ENCODE results near the gene MARK4.

Gene MARK4

DNA sequence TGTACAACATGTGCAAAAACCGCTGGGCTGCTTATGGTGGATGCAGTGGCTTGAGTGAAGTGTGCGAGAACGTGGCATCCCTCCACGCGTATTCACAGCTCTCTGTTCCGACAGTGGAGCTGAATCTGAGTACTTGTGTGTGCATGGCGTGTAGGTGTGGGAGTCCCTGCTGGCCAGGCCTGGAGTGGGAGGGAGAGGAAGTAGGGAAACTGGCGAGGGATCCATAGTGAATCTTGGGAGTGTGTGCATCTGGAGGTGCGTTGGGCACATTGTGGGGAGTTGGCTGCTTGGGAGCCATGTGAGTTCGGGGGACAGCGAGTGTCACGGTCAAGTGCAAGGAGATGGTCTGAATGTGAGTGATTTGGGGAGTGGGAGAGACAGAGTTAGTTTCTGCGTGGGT is 91.8 kb downstream of the MARK4 start:
- DNase-seq = no peak

DNA sequence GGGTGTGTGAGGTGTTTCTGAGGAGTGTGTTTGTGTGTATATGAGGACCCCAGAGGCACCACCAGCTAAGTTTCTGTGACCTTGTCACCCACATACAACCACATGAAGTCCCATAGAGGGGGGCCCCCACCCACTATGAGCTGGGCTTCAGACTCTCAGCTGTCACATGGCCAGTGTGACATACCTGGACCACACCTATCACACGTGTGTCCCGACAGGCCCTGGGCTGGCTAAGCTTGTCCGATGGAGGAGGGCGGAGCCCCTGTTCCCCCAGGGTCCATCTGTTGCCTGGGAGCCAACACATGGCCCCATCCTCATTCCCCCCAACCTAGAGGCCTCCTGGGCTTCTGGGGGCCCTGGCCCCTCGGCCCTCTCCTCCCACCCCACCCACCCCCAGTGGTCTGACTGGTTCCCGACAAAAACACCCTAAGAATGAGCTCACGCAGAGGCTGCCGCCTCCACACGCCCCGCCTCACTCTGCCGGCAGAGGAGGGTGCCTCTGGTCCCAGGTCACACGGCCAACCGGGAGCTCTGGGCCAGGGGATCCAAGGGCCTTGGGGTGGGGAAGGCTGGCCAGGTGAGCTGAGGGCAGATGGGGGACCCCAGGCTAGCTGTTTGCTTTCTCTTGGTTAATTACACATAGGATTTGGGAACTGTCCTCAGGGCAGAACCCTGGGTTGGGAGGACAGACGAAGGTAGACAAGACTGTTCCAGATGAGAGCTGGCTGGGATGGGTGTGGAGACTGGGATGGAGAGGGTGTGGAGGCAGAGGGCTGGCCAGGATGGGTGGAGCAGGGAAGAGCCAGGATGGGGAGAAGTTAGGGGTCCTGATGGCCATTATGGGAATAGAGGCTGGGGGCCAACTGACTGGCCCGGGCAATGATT is 93.8 kb downstream of the MARK4 start:
- DNase-seq = no peak

DNA sequence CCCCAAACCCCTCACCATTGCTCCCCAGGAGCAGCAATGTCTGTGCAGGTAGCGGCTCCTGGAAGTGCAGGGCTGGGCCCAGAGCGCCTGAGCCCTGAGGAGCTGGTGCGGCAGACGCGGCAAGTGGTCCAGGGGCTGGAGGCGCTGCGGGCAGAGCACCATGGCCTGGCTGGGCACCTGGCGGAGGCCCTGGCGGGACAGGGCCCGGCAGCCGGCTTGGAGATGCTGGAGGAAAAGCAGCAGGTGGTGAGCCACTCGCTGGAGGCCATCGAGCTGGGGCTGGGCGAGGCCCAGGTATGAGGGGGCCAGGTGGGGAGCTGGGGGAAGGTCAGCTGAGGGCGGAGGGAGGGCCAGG is 94.4 kb downstream of the MARK4 start:
- no peak for DNase-seq

DNA sequence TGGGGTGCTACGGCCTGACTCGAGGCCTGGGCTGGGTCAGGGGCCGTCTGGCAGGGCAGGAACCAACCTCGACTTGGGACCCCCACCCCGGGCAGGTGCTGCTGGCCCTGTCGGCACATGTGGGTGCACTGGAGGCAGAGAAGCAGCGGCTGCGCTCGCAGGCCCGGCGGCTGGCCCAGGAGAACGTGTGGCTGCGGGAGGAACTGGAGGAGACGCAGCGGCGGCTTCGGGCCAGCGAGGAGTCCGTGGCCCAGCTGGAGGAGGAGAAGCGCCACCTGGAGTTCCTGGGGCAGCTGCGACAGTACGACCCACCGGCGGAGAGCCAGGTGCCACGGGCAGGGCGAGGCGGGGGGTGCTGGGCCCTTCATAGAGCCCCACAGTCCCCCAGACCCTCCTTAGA is 95.4 kb downstream of the MARK4 start:
- no peak for DNase-seq

DNA sequence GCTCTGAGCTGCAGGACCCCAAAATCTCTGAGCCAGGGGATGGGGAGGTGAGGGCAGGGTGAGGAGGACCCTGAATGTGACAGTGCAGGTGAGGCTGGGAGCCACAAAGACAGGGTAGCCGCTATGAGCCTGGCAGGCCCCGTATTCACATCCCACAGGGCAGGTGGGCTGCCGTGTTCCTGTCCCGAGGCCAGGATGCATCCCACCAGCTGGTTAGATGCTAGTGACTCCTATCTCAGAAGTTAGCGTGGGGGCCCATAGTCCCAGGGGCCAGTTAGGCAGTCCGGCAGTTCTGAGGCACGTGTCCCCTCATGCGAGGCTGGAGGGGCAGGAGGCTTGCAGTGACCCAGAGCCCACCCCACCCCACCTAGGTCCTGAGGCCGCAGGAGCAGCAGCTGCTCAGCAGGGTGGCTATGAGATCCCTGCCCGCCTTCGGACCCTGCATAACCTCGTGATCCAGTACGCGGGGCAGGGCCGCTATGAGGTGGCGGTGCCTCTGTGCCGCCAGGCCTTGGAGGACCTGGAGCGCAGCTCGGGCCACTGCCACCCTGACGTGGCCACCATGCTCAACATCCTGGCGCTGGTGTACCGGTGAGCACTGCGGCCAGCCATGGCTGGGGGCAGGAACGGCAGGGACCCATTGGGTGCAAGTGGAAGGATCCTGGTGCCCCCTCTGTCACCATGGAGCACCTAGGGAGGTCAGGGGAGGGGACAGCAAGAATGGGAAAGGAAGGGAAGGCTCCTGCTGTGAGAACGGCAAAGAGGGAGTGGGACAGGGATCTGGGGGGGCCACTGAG is 96.7 kb downstream of the MARK4 start:
- no peak for DNase-seq

DNA sequence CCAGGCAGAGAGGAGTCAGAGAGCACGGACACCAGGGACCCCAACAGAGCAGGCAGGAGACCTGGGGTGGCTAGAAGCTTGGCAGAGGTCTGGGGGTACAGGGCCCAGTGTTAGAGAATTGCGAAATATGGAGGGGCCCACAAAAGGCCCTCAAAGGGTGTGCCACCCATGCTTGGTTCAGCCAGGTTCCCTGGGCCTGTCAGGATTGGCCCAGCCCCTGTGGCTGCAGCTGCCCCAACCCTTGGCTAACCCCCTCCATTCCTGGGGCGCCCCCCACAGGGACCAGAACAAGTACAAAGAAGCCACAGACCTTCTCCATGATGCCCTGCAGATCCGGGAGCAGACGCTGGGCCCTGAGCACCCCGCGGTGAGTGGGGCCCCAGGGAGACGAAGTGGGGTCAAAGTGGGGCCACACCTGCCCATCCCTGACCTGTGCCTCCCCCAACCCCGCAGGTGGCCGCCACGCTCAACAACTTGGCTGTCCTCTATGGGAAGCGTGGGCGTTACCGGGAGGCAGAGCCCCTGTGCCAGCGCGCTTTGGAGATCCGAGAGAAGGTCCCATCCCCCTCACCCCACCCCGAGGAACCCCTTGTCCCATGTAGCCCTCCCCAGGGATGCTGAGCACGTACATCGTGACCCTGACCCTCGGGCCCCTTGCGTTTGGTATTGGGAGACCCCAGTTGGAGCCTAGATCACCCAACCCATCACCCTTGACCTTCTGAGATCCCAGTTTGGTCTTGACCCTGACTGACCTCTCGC is 97.5 kb downstream of the MARK4 start:
- no peak for DNase-seq

DNA sequence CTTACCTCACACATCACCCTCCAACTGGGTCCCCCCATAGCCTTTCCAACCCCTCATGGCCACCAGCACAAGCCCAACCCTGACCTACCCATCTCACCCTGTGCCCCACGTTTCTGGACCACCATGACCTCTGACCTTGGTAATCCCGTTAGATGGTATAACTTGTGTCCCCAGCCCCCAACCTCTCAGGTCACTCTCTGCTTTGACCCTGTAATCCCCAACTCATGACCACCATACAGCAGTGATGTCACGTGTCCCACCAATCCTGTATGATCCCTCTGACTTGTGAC is 98.0 kb downstream of the MARK4 start:
- DNase-seq = no peak

DNA sequence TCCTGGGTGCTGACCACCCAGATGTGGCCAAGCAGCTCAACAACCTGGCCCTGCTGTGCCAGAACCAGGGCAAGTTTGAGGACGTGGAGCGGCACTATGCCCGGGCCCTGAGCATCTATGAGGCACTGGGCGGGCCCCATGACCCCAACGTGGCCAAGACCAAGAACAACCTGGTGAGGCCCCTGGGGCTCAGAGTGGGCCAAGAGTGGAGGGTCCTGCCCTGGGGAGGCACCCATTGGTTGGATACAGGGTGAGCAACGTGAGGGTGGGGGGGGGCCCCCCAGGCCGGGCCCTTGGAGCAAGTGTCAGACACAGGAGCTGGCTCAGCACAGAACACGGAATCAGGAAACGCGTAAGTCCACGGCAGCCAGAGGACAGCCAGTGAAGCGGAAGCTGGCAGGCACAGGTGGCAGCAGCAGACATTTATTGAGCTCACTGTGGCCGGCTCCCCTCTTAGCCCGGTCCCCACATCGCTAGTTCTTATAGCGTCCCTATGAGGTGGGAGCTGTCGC is 98.4 kb downstream of the MARK4 start:
- no peak for DNase-seq

DNA sequence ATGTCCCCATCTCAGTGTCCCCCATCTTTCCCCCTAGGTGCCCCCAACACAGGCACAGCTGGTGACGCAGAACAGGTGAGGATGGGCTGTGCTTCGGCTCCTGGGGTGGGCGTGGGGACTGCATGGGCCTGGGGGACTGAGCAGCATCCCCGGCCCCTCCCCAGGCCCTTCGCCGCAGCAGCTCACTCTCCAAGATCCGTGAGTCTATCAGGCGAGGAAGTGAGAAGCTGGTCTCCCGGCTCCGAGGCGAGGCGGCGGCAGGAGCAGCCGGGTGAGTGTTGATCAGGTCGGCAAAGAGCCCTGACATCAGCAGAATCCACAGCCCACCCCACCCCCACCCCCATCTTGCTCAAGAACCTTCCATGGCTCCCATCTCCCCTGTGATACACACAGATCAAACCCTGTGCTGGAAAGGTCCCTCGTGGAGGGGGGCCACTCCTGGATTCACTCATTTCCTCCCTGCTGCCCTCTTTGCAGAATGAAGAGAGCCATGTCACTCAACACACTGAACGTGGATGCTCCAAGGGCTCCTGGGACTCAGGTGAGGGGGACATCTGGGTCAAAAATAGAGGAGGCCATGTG is 99.5 kb downstream of the MARK4 start:
- DNase-seq = no peak

DNA sequence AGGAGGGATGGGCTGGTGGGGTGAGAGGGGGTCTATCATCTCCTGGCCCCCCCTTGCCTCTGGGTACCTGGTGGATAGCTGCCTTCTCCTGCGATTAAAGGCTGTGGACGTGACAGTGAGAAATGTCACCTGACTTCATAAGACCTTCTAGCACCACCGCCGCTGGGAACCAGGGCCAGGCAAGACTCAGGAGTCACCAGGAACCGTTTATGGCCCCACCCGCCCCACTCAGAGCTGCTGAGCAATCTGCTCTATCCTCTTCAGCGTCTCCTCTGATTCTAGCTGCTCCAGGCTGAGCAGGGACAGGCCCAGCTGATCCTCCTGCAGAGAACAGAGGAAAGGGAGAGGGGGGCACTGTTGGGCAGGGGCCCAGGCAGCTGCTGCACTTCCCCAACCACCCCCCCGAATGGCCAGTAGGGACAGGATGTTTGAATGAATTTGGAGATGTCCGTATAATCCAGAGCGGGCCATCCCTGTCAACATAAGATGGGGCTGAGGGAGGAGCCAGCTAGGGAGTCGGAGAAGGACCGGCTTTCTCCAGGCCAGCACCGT is 100.4 kb downstream of the MARK4 start:
- no peak for DNase-seq

DNA sequence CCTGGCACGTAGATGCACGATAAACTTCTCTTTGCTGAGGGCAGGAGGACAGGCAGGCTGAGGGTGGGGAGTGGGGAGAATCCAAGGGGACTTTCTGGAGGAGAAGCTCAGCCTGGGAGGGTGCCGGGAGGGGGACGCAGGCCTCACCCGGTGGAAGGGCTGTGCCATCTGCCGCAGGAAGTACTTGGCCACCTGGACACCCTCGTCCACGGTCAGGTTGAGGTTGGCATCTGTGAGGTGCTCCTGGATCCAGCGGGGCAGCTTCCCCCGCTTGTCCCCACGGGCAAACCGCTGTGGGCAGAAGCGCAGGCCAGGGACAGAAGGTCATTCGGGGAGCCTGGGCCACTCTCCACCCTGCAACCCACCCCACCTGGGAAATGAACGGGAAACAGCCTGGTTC is 101.0 kb downstream of the MARK4 start:
- no peak for DNase-seq

DNA sequence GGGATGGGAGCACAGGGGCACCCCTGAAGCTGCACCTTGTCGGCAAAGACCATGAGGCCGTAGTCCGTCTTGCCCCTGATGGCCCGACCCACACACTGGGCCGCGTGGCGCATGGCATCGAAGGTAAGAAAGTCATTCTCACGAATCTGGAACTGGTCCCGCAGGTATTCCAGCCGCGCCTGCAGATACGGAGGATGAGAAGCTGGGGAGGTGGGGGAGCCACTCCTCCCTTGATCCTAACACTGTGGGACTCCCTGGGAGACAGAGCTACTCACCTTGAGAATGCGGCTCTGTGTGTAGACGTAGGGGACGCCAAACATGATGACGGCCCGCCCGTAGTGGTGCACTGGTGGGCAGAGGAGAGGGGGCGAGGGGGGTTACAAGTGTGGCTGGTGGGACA is 101.4 kb downstream of the MARK4 start:
- DNase-seq = no peak

DNA sequence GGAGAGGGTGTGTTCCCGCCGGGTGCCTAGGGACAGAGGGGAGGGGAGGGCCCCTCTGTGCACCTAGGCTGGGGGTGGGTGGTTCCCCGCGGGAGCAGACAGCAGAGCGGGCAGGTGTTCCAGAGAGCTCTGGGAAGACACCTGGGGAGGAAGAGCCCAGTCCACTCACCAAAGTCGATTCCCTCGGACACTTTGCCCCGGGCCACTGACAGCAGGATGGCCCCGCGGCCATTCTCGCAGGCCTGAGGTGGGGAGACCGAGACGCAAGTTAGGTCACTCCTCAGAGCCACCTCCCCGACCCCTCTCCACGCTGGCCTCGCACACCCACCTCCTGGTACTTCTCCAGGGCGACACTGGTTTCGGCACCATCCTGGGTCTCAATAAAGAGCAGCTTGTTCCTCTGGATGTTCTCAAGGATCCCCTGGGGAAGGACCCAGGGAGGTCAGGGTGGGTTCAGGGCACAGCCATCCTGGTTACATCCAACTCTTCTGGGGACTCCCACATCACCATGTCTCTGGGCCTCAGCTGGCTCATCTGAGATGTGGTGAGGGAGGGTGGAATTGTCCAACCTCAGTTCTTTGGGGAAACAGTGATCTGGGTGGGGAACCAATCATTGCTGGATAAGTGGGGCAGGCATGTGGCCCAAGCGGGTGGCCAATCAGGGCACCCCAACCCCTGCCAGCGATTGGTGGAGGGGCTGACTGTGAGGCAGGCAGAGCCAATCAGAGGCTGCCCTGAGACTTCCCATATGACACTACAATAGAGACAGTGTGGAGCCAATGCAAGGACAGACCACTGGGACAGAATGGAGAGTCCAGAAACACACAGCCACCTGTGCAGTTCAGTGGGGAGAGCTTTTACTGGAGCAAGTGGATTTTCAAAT is 102.1 kb downstream of the MARK4 start:
- no peak for DNase-seq

DNA sequence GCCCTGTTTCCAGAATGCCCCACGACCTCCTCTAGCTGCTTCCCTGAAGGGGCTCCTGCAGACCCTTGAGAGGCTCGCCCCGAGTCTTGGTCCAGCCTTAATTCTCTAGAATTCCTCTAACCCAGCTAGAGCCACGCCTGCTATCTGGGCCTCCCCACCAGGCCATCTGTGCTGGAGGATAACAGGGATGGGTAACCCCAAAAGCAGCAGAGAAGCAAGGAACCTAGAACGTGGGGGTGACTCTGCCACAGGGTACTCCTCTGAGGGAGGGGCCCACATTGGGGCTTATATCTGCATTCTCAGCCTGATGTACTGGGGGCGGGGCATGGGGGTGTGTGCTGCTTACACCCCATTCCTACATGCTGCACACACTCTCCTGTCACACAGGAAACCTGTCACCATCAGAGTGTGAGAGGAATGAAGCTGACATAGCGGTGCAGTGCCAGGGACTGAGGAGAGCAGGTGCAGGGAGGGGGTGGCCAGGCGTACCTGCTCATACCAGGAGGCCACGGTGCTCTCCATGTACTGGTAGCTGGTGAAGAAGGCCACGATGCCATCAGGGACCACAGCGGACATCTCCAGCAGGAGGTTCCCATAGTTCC is 103.3 kb downstream of the MARK4 start:
- DNase-seq = no peak
